HG03521 (cell line): ENCODE measurements around the gene NEK7.

ENCODE experiments used
- ATAC-seq: cut with Tn5 transposase; IDR thresholded peaks from one replicate; pipeline ENCODE4 v1.9.1; 2021; ENCODE audit warnings: mild to moderate bottlenecking, moderate library complexity; ENCODE audit not compliant: unreplicated experiment

NEK7 gene

DNA sequence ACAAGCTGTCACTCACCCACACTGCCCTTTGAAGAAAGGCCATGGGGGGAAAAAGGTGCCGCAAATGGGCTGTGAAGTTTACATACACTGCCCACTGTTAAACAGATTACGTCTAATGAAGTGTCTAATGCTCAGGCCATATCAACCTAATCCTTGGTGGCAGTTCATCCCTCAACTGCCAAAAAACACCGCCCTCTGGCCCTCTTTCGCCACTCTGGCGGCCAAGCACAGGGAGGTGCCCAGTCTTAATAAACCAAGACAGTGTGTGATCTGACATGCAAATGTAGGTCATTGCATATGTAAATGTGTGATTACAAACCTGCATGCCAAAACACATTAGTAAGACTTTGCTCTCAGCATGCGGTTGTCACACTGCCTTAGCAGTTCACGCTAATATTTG is 89.5 kb downstream of the NEK7 start:
- no peak for ATAC-seq

DNA sequence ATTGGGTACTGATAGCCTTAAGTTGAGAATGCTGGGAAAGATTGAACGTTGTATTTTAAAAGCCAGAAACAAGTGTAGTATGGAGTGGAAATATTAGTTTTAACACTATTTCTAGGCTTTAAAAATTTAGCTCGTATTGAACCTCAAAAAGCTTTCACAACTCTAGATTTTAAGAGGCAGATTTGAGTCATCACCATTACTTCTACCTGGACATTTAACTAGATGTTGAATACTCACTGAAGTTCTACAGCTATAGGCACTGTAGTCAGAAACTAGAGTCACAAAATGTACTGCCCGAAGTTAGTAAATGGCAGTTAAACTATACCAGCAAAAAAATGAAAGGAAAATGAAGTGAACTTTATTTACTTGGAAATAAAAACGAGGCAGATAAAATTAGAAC is 96.5 kb downstream of the NEK7 start:
- ATAC-seq = peak; percentile 50

- peak; percentile 98 for ATAC-seq
Observed at GRCh38 chr1:198253668-198254067, 96.9 kb downstream of the NEK7 start.

DNA sequence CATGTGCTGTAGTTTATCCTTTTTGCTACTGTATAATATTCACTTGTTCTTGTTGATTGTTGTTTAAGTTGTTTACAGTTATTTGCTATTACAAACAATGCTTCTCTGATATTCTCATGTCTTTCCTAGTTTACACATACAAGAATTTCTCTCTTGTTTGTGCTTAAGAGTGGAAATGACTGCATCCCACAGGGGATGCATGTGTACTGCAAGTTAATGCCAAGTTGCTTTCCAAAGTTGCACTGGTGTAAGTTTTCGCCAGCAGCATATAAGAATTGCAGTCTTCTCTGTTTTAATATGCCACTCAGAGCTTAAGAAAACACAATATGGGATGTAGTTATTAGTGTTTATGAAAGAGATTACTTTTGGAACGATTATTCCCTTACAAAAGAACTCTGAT is 97.7 kb downstream of the NEK7 start:
- no peak for ATAC-seq

DNA sequence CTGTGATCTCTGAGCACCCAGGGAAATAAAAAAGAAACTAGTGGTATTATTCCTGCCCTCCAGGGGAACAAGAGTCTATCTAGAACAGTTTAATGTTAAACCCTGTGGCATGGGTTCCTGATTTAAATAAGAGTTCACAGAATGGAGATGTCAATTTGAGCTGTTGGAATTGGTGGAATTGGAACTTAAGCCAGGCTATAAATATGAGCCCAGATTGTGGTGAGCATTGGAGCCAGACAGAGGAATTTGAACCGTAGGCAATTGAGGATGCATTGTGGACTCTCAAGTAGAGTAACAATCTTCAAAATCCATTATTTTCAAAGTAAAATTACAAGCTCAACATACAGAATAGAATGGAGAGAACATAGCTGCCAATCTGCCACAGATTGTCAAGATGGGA is 98.2 kb downstream of the NEK7 start:
- ATAC-seq = no peak

- no peak for ATAC-seq
Observed at GRCh38 chr1:198255784-198256183, 99.0 kb downstream of the NEK7 start.

DNA sequence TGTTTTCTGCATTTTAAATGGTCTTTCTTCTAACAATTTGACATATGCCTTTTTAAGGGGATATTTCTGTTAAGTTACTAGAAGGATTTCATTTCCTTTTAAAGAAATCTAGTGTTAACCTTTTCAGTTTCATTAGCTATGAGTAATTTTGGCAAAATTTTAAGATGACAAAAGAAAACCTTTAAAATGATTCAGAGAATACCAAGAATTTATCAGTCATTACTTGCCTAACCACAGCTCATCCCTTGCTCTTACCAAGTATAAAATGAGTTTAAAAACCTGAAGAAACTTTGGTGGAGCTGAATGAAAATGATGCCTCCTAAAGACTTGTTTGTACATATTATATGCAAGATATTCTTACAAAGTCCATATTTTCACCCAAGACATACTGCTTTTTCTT is 101.7 kb downstream of the NEK7 start:
- ATAC-seq = peak; percentile 47

DNA sequence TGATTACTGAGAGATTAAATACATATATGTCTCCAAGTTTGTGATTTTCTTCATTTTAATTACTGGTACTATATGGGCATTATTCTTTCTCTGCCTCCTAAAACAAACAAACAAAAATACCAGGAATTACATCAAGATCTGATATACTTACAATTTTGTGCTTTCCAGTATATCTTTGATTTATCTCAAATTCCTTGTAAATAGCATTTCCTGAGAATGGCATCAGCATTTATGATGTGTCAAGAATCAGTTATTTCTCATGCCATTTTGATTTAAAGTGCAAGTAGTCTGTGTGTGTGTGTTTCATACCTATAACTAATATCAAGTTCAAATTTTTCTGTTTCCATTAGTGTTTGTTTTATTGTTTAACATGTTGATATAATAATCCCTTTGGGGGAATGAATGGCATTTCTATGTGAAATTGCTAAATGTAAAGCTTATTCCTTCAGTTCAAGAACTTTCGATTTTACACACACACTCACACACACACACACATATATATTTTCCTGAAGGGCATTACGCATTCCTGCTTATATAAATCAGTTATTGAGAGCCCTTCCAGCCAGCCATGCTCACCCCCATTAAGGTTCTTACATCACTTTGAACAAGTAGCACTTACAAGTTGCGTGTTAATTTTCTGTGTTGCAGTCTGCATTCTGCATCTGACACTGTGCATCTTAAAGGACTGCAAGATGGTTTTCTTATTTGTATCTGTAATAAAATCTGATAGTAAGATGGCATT is 102.7 kb downstream of the NEK7 start:
- ATAC-seq = no peak

DNA sequence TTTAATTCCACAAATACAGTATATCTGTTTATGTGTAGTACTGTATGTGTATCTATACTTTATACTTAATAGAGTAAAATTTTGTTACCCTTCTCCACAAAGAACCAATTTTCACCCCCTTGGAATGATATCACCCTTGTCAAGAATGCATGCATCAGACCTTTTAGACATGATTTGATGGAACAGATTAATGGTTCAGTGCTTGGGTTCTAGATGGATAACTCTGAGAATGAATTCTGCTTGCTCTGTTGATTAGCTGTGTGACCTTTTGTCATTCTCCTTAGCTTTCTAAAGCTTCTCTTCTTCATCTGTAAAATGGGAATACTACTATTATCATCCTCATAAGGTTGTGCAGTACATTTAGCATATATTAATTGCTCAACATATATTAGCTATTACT is 105.1 kb downstream of the NEK7 start:
- ATAC-seq = no peak

DNA sequence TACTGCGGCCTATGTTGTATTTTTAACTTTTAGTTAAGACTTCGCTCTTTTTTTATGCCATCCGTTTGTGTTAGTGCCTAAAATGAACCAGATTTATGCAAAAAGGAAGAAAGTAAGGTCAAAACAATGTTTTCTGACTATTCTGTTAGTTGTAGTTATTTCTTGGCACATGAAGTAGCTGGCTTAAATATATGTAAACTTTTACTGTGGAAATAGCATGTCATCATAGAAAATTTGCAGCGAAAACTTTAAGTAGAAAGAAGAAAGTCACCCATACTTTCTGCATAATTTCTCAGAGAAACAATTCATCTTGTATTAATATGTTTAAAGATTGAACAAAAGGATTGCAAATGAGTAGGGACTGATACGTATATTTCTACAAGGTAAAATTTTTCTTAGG is 106.4 kb downstream of the NEK7 start:
- no peak for ATAC-seq

DNA sequence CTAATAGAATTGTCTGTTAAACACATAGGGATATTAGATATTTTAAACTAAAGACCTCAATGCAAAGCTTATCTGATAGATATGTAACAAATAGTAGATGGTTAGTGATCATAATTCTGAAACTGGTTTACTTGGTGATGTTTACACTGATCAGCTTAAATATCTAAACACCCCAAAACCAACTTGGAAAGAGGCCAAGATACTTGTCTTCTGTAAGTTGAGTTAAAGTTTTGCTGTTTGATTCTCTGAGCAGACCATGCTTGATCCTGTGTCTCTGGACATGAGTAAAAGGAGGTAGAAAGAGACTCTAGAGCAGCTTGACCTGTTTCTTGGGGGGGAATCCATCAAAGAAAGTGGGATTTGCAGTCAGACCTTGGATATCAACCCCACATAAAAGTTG is 107.5 kb downstream of the NEK7 start:
- no peak for ATAC-seq

DNA sequence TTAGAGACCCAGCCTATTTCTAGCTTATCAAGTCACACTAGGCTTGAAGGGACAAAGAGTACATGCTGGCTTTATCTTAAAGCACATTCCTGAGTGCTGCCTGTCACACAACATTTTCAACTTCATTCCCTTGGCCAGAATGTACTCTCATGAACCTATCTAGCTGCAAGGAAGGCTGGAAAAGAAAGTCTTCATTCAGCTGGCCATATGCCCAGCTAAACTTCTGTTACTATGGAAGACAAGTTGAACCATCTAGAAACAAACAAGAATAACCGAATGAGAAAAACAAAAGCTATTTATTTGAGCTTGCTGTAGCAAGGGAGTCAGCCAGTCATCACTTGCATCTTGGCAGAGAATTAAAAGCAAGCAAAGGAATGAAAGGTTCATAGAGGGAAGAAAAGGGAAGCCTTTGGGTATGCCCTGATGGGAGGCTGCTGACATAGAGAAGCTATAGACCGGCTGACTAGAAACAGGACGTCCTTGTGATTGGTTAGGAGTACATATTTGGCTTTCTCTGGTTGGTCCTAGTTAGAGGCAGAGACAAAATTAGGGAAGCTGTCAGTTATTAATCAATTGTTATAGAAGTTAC is 108.4 kb downstream of the NEK7 start:
- ATAC-seq = no peak

GRCh38 chr1:198267056-198267455 is 110.3 kb downstream of the NEK7 start:
- no peak for ATAC-seq

DNA sequence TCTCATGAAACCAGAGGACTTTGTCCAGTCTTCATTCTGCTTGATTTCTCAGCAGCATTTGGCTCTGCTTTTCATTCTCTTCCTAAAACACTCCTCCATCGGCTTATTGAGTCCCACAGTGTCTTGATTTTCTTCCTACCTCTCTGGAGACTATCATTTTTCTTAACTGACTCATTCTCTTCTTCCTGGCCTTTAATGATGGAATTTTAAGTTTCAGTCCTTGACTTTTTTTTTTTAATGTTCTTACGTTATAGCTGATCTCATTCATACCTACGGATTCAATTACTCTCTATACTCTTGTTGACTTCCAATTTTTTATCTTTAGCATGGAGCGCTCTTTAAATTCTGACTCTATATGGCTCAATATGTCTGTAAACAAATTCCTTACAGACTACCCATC is 111.1 kb downstream of the NEK7 start:
- ATAC-seq = no peak

DNA sequence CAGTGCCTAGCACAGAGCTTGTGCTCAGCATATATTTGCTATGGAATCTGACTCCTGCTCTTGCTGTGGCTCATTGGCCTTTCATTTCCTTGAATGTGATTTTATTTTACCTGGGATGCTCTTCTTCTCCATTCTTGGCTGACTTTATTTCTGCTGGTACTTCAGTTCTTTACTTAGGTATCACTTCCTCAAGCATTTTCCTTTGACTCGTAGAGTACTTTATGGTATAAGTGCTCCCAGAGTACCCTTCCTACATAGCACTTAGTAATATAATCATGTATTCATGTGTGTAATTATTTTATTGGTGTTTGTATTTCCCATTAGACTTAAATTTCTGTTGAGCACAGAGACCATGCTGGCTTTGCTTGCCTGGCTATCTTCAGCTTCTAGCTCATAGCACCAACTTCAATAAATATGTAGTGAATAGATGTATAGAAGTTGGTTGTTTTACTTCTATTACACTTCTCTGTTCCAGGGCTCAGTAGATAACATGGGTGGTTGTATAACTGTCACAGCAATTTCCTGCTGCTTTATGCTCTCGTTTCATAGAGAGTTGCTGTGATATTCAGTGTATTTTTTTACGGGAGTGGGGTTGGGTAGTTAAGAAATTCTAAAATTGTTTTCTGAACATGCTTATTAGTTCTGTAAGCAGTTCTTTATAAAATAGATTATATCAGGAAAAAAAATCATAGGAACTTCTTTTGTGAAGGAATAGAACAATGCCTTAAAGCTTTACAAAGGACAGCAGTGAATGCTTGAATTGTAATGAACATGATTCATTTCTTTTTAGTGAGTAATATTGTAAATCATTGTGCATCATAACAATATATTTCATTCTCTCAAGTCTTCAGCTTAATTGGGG is 112.2 kb downstream of the NEK7 start:
- no peak for ATAC-seq

DNA sequence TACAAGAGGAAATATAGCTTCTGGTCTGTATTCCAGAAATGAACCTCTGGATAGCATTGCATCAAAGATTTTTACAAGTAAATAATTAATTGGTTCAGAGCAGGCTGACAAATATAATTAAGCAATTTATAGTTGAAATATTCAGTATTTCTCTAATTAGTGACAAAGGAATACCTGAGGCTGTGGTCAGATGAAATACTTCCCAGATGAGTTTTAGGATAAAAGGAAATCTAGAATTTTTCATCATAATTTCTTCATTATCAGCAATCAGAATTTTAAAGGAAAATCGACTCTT is 112.8 kb downstream of the NEK7 start:
- ATAC-seq = no peak

- ATAC-seq = no peak
Observed at GRCh38 chr1:198270273-198270828, 113.6 kb downstream of the NEK7 start.

DNA sequence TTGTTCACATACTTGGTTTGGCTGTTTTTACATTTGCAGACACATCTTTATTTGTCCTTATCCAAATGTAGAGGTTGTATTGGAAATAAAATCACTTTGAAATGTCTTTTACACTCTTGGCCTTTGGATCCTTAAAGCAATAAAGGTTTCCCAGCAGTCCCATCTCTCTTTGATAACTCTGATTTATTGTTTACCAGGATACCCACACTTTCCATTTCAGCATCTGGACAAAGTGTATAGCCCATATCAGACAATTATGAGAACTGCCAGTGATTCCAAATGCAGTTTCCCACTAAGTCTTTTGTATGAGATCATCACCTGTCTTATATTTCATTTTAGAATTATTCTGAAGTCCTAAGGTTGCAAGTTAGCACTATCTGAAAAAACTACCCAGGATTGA is 114.7 kb downstream of the NEK7 start:
- no peak for ATAC-seq

DNA sequence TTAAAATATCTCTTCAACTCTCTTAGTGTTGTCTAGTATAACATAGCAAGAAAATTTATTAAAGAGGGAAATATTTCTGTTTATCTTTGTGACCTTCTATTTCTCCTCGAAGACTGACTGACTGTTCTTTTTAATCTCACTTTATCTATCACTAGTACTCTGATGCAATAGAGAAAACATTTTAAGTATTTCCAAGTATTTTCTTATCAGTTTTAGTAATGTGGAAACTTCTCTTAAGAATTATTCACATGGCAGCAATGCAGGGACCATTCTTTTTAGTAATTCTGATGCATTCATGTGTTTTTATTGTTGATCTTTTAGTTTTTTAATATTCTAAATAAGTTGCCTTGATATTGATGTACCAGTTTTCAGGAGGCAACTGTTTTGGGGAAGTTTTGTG is 115.7 kb downstream of the NEK7 start:
- no peak for ATAC-seq

DNA sequence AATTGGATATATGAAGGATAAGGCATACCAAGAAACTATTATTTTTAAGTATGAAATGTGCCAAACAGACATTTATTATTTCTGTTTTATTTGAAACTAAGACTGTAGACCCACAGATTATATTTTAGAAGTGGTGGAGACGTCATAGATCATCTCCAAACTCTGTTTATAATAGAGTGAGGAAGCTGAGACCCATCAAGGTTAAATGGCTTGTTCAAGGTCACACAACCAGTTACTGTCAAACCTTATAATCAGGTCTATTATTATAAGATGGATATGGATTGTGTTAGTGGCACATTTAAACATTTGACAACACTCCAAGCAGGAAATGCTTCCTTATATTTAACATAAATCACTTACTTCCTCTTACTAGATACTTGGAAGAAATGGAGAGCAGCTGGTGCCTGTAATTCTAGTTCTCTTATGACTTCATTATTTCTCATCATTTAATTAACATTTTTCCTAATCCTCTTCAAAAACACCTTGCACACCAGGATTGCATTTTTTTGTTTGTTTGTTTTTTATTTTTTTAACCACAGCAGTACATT is 117.0 kb downstream of the NEK7 start:
- no peak for ATAC-seq

- ATAC-seq = no peak
Observed at GRCh38 chr1:198275597-198275996, 118.8 kb downstream of the NEK7 start.

DNA sequence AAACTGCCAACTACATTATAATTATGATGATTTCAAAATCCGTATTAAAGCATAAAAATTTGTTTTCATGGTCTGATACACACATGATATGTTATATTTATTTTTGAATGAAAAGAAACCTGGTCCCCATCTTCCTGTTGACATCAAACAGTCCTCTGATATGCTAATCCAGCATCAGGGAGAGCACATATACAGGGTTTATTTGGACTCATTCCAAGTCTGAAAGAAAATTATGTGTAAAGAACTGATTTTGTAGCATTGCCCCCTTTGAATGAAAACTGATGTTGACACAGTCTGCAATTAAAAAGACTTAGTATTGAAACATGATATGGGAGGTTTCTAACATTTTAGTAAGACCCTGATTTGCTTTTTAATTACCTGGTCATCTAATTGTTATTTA is 119.4 kb downstream of the NEK7 start:
- no peak for ATAC-seq
